Nephron progenitor cell (in vitro differentiated cells): ENCODE data around the gene GFI1B.
"Not testable (repeated sequence)": the region's sequence is repeated elsewhere in the genome, so short reads cannot be mapped to it uniquely, and the experiment has no call there.

Experiments used
- DNase-seq: peaks from one replicate; pipeline ENCODE4 v3.0.0; 2021
- H3K27ac Mint-ChIP-seq: 2 replicates; pipeline ENCODE4 v1.8.0; 2021; ENCODE audit warnings: mild to moderate bottlenecking, moderate library complexity, mixed read lengths
- H3K27me3 Mint-ChIP-seq: 2 replicates; pipeline ENCODE4 v1.8.0; 2021; ENCODE audit warnings: mild to moderate bottlenecking, low read depth, mixed read lengths; ENCODE audit not compliant: poor library complexity
- H3K36me3 Mint-ChIP-seq: 2 replicates; pipeline ENCODE4 v1.8.0; 2021; ENCODE audit warnings: low read depth, mixed read lengths
- H3K4me1 Mint-ChIP-seq: 2 replicates; pipeline ENCODE4 v1.8.0; 2021; ENCODE audit warnings: mixed read lengths
- H3K4me3 Mint-ChIP-seq: 2 replicates; pipeline ENCODE4 v1.8.0; 2021; ENCODE audit warnings: mild to moderate bottlenecking, moderate library complexity, mixed read lengths
- H3K9me3 Mint-ChIP-seq: 2 replicates; pipeline ENCODE4 v1.8.0; 2021; ENCODE audit warnings: mild to moderate bottlenecking, moderate library complexity, mixed read lengths
- TF ChIP-seq, protein P1 (sequence below): fragments of 200-600 bp; sonication (generic); IDR thresholded peaks from 2 replicates; pipeline ENCODE4 v1.5.0; 2021; ENCODE audit warnings: antibody characterized with exemption

GFI1B gene

DNA sequence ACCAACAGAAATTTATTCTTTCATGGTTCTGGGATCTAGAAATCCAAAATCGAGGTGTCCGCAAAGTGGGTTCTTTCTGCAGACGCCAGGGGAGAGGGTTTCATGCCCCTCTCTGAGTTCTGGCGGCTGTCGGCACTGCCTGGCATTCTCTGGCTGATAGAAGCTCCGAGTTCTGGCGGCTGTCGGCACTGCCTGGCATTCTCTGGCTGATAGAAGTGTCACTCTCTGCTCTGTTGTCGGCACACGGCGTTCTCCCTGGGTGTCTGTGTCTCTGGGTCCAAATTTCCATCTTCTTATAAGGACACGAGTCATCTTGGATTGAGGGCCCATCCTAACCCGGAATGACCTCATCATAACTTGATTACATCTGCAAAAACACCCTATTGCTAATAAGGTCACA, 7.6 kb downstream of the GFI1B start:
- Mint-ChIP-seq H3K27me3 (peaks cover 45% of the 10 kb centered on the region), H3K9me3 (no peaks in the 10 kb centered on the region), H3K27ac (no peak overlapping the region), H3K4me1 (peaks cover 10% of the 10 kb centered on the region), H3K36me3 (no peaks in the 10 kb centered on the region), H3K4me3 (no peak overlapping the region)
- TF ChIP-seq, protein P1, sequence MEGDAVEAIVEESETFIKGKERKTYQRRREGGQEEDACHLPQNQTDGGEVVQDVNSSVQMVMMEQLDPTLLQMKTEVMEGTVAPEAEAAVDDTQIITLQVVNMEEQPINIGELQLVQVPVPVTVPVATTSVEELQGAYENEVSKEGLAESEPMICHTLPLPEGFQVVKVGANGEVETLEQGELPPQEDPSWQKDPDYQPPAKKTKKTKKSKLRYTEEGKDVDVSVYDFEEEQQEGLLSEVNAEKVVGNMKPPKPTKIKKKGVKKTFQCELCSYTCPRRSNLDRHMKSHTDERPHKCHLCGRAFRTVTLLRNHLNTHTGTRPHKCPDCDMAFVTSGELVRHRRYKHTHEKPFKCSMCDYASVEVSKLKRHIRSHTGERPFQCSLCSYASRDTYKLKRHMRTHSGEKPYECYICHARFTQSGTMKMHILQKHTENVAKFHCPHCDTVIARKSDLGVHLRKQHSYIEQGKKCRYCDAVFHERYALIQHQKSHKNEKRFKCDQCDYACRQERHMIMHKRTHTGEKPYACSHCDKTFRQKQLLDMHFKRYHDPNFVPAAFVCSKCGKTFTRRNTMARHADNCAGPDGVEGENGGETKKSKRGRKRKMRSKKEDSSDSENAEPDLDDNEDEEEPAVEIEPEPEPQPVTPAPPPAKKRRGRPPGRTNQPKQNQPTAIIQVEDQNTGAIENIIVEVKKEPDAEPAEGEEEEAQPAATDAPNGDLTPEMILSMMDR: no peak
- DNase-seq: no peak

DNA sequence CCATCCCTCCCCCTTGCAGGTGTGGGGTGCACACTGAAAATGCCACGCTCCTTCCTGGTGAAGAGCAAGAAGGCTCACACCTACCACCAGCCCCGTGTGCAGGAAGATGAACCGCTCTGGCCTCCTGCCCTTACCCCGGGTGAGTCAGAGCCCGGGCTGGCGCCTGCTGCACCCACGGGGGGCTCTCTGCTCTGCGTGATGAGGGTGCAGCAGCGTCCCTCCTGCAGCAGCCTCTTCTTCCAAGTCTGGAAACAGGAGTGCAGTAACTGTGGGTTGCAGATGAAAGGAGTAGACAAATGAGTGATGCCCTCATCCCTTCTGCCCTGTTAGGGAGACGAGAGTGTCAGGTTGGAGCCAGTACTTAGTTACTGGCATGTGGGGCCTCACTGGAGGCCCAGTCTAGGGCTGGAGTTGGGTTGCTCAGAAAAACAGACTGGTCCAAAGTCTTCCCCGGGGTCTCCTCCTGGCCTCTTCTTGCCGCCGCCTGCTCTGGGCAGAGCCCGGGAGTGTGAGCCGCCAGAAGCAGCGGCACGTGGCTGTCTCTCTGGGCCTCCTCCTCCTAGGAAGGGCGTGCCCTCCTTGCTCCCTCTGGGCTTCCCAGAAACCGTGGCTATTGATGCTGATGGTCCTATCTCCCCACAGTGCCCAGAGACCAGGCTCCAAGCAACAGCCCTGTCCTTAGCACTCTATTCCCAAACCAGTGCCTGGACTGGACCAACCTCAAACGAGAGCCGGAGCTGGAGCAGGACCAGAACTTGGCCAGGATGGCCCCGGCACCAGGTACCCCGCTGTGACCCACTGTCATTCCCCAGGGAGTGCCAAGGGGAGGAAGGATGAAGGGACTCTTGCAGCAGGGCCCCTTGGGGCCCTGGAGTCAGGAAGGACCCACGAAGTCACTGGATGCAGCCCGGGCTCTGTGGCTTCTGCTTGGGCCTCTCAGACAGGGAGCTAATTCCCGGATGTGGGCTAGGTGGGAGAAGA, 8.4 kb downstream of the GFI1B start:
- no peak for DNase-seq
- Mint-ChIP-seq H3K36me3 (no peaks in the 10 kb centered on the region), H3K9me3 (no peaks in the 10 kb centered on the region), H3K27me3 (peaks cover 37% of the 10 kb centered on the region), H3K27ac (no peak overlapping the region), H3K4me1 (peaks cover 16% of the 10 kb centered on the region), H3K4me3 (no peak overlapping the region)
- TF ChIP-seq, protein P1: no peak

DNA sequence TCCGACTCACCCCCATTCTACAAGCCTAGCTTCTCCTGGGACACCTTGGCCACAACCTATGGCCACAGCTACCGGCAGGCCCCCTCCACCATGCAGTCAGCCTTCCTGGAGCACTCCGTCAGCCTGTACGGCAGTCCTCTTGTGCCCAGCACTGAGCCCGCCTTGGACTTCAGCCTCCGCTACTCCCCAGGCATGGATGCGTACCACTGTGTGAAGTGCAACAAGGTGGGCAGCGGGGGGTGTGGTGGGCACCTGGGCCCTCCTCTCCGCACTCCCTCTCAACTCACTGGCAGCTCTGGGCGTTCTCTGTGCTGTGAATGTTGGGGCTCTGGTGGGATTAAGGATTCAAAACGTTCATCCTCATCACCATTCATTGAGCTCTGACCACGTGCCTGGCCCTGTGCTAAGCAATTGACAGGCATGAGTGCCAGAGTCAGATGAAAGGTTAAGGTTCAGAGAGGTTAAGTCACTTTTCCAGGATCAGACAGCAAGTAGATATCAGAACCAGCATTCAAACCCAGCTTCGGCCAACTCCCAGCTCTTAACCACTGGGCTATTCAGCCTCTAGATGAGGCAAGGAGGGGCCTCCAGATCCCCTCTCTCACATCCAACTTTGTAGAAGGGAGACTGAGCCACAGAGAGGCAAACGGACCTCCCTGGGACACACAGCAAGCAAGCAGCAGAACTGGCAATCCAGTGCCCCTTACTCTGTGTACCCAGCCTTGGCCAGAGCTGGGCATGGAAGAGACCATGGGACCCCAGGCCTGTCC, 9.9 kb downstream of the GFI1B start:
- Mint-ChIP-seq H3K27me3 (peaks cover 26% of the 10 kb centered on the region), H3K27ac (no peak overlapping the region), H3K4me1 (peaks cover 24% of the 10 kb centered on the region), H3K9me3 (no peaks in the 10 kb centered on the region), H3K4me3 (no peak overlapping the region), H3K36me3 (no peaks in the 10 kb centered on the region)
- no peak for DNase-seq
- TF ChIP-seq, protein P1: no peak

DNA sequence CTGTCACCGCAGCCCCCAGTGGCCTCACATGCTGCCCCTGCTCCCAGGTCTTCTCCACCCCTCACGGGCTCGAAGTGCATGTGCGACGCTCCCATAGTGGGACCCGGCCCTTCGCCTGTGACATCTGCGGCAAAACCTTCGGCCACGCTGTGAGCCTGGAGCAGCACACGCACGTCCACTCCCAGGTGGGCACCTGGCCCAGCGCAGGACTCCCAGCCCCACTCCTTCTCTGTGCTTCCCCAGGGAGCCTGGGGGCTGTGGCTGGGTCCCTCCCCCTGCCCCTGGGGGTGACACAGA, 10.5 kb downstream of the GFI1B start:
- Mint-ChIP-seq H3K36me3 (no peaks in the 10 kb centered on the region), H3K27me3 (peaks cover 24% of the 10 kb centered on the region), H3K4me3 (no peak overlapping the region), H3K9me3 (no peaks in the 10 kb centered on the region), H3K27ac (no peak overlapping the region), H3K4me1 (peaks cover 29% of the 10 kb centered on the region)
- TF ChIP-seq, protein P1: no peak
- no peak for DNase-seq

DNA sequence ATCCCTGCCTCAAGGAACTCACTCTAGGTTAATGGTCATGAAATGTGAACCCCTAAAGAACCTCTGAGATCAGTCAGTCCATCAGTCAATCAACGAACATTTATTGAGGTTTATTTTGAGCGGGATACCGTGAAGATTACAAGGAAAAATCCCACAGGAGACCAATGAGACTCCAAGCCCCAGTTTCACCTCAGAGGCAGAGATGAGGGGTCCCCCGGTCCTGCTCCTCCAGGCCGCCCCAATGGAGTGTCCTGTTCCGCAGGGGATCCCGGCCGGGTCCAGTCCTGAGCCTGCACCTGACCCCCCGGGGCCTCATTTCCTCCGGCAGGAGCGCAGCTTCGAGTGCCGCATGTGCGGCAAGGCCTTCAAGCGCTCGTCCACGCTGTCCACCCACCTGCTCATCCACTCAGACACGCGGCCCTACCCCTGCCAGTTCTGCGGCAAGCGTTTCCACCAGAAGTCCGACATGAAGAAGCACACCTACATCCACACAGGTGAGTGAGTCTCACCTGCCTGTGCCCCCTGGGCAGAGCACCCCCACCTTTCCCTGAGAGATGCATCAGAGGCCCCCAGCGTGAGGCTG, 11.0 kb downstream of the GFI1B start:
- Mint-ChIP-seq H3K4me1 (peaks cover 35% of the 10 kb centered on the region), H3K36me3 (no peaks in the 10 kb centered on the region)

DNA sequence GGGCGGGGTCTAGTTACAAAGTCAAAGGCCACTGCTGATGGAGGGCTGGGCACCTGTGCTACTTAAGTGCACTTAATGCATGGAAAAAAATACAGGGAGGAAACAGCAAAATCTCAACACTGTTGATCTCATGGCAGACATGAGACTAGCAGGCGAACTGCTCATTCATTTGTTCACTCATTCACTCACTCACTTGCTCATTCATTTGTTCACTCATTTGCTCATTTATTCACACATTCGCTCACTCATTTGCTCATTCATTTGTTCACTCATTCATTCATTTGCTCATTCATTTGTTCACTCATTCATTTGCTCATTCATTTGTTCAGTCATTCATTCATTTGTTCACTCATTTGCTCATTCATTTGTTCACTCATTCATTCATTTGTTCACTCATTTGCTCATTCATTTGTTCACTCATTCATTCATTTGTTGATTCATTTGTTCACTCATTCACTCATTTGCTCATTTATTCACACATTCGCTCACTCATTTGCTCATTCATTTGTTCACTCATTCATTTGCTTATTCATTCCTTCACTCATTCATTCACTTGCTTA, 11.6 kb downstream of the GFI1B start:
- not testable (repeated sequence) for H3K27ac Mint-ChIP-seq, DNase-seq, H3K4me3 Mint-ChIP-seq, H3K36me3 Mint-ChIP-seq, H3K9me3 Mint-ChIP-seq
- Mint-ChIP-seq H3K27me3 (peaks cover 23% of the 10 kb centered on the region), H3K4me1 (peaks cover 38% of the 10 kb centered on the region)

More for the DNA sequence above, 11.0 kb downstream of the GFI1B start:
- no peak overlapping the region for H3K4me3 Mint-ChIP-seq
- no peak overlapping the region for H3K27ac Mint-ChIP-seq
- DNase-seq: no peak
- no peaks in the 10 kb centered on the region for H3K9me3 Mint-ChIP-seq
- peaks cover 24% of the 10 kb centered on the region for H3K27me3 Mint-ChIP-seq
- TF ChIP-seq, protein P1: no peak
